HG03045 (cell line): ENCODE results near the gene FBXO44.
"Not testable (repeated sequence)": the region's sequence is repeated elsewhere in the genome, so short reads cannot be mapped to it uniquely, and the experiment has no call there.

ENCODE experiments used
- ATAC-seq: cut with Tn5 transposase; IDR thresholded peaks from one replicate; pipeline ENCODE4 v1.9.1; 2021; ENCODE audit warnings: mild to moderate bottlenecking, moderate library complexity; ENCODE audit not compliant: unreplicated experiment

The FBXO44 gene

GRCh38 chr1:11639372-11639771 lies 15.3 kb upstream of the FBXO44 start:
- no peak for ATAC-seq

DNA sequence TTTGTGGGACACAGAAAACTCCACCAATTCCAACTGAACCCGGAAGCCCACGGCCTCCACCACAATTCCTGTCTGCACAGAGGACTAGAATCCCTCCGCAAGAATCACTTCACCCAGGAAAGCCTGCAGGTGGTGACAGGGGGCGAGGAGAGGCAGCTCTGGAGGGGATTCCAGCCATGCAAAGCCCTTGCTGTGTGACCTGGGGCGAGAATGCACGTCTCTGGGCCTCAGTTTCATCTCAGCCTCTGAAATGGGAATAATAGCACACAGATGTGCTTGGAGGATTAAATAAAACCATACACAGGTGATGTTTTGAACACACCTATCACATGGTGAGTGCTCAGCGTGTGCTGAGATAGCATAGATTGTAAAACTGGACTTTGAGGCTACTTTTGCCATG lies 14.6 kb upstream of the FBXO44 start:
- ATAC-seq, result no peak

DNA sequence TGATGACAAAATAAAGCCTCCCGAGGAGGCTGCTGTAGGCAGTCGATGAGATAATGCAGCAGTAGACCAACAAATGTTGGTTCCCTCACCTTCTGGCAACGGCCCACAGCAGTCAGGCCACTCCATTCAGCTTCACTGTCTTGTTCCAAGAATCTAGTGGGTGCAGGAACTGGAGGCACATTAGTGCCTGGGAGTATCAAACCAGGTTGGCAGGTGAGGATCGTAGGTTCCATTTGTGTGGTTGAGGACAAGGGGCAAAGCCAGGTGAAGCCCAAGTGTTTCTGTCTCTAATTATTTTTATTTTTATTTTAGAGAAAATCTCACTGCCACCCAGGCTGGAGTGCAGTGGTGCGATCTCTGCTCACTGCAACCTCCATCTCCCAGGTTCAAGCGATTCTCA lies 13.7 kb upstream of the FBXO44 start:
- no peak for ATAC-seq

DNA sequence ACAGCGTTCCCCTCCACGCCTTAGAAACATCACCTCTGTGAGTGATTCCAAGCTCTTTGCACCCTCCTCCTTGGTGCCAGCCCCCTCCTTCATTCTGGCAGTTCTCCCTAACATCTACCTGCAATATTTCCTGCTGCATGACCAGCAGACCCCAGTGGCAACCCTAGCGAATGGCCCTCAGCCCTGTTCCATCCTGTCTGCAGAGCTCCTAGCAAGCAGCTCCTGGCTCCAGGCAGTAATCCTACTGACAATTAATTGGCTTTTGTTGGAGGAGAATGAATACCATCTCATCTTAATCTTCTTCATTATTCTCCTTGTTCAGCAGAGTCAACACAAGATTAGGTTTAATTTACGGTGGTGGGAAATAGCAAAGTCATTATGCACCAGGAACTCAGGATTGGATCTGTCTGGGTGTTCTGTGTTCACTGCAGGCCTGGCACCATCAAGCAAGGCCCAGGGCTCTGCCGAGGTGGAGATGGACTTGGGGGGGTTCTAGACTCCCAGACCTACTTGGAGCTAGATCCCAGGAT lies 12.8 kb upstream of the FBXO44 start:
- no peak for ATAC-seq

DNA sequence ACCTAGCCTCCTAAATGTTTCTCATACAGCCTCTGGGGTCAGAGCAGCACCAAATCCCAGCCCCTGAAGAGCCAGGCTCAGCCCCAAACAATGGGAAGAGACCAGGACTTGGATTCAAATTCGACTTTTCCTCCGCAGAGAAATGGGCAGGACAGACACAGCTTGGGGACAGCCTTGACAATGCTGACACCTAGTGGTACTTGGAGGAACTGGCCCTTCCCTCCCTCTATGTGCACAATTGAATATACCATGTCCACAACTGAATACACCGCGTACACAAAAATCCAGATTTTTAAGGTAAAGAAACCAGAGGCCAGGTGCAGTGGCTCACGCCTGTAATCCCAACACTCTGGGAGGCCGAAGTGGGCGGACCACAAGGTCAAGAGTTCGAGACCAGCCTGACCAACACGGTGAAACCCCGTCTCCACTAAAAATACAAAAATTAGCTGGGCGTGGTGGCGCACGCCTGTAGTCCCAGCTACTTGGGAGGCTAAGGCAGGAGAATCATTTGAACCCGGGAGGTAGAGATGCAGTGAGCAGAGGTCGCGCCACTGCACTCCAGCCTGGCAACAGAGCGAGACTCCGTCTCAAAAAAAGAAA lies 12.2 kb upstream of the FBXO44 start:
- ATAC-seq, result not testable (repeated sequence)

DNA sequence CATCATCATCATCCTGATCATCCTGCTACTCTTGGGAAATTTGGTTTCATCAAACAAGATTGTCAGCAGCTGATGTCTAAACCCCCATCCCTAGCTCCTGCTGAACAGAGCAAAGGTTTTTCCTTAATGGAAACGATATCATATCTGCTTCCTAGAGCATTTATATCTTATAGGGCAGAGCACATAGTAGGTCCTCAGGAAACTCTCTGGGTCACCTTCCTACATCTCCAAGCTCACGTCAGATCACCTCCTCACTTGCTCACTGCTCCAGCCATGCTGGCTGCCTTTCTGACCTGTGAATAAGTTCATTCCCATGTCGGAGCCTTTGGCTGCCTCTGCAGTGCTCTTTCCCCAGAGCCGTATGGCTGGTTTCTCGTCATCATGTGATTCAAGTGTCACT lies 10.9 kb upstream of the FBXO44 start:
- ATAC-seq, result no peak

GRCh38 chr1:11645270-11645669 lies 9.4 kb upstream of the FBXO44 start:
- ATAC-seq, result no peak

DNA sequence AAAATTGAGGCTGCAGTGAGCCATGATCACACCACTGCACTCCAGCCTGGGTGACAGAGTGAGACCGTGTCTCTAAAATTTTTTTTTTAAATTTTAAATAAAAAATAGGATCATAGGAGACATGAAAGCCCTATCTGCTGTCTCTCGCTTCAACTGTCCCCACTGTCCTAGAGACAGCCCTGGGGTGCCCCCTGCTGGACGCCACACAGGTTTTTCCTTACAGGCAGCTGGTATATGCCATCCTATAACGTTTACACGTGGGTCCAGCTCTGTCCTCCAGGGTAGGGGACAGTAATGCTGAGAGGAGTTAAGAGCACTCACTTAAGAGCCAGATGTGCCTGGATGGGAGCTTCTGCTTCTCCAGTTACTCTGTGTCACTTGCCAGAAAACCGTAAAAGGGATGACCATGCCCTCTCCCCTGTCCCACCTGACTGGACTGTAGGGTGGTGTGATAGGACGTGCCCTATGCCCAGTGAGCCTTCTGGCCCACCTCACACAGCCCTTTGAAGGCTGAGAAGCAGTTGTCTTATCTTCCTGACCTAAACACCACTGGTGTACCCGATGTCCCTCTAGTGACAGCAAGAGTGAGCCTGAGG lies 8.9 kb upstream of the FBXO44 start:
- no peak for ATAC-seq

DNA sequence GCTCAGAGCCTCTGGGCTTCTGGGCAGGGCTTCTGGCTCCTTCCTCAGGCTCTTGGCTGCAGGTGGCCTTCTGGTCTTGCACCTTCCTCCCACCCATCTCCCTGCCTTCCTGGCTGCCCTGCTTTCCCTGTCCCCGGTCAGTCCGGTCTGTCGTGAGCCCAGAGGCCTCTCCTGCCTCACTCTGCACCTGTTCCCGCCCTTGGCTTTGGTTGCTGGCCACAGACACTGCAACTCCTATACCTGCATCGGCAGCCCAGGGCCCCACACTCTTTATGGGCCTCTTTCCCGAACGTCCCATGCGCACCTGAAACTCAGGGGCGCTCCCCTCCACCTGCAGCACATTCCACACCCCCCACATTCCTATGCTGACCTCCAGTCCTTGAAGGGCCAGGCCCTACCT lies 8.4 kb upstream of the FBXO44 start:
- ATAC-seq, result no peak

GRCh38 chr1:11647333-11647732 lies 7.3 kb upstream of the FBXO44 start:
- no peak for ATAC-seq

- no peak for ATAC-seq
Observed at GRCh38 chr1:11648039-11648438, 6.6 kb upstream of the FBXO44 start.

DNA sequence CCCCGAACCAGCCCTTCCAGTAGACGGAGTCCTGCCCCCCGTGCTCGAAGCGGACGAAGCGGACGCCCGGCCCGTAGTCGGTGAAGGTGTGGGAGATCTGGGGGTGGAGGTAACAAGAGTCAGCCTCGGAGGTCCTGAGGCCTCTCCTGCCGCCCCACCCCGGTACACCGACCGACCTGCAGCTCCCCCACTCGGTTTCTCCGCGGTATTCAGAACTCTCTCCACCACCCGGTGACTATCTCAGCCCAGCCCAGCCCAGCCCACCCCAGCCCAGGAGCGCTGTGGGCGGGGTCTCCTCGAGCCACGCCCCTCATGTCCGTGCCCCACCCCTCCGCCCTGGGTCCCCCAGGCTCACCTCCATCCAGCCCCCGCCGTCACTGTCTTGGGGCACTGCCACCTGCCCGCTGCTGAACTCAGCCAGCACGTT lies 5.9 kb upstream of the FBXO44 start:
- ATAC-seq, result no peak

DNA sequence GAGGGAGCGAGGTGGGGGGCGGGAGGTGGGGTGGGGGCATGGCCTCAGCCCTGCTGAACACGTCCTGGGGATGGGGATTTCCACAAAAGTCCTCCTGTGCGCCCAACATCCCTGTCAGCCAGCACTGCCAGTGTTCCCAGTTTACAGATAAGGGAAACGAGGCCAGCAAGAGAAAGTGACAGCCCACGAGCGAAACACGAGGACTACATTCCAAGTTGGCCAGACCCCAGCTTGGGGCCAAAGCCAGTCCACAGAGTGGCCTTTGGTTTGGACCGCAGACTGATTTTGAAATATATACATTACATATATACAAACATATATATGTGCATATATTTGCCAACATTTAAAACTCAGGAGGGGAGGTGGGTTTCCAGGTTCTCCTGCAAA lies 5.4 kb upstream of the FBXO44 start:
- no peak for ATAC-seq

GRCh38 chr1:11649624-11650330 lies 4.9 kb upstream of the FBXO44 start:
- ATAC-seq, result no peak

DNA sequence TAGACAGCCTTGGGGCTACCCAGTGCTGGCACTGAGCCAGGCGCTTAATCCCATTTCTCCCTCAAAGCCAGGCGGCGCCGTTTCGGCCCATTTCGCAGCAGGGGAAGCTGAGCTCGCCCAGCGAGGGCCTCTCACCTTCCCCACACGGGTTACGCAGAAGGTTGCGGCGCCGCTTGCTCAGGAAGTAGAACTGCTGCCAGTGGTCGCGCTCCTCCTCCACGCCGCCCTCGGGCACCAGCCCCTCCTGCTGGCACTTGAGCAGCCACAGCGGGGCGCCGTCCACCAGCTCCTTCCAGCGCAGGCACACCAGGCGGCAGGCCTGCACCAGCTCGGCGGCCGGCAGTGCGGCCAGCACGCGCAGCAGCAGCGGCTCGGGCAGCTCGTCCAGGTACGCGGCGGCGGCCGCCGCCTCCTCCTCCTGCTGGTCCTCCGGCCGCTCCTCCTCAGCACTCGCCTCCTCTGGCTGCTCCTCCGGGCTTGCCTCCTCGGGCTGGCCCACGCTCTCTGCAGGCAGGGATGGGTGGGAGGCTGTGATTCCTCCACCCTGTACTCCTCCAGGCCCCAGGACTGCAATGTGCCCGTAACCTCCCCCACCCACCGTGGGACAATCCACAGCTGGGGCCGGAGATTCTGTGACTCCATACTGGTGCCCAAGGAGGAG lies 4.2 kb upstream of the FBXO44 start:
- ATAC-seq, result no peak

GRCh38 chr1:11651017-11651416 lies 3.7 kb upstream of the FBXO44 start:
- ATAC-seq, result no peak

DNA sequence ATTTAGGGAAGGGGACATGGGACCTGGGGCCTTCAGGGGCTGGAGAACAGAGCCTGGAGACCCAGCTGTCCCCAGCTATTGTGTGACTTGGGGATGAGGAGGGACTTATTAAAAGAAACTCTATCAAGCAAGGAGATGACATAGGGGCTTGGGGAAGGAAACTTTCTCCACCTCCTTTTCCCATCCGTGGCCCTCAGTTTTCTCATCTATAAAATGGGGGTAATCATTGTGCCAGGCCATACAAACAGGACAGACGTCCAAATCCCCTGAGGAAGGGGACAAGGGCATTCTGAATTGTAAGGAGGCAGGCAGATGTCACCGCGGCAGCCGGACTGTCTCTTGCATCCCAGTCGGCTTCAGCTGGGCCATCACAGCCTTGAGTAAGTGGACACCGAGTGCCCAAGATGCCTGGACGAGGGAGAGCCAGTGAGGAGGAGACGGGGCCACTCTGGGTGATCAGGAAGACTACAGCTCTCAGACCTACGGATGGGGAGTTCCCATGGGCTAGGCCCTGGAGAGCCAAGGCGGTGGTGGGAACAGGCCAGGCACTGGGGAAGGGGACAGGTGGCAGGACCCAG lies 2.4 kb upstream of the FBXO44 start:
- no peak for ATAC-seq

DNA sequence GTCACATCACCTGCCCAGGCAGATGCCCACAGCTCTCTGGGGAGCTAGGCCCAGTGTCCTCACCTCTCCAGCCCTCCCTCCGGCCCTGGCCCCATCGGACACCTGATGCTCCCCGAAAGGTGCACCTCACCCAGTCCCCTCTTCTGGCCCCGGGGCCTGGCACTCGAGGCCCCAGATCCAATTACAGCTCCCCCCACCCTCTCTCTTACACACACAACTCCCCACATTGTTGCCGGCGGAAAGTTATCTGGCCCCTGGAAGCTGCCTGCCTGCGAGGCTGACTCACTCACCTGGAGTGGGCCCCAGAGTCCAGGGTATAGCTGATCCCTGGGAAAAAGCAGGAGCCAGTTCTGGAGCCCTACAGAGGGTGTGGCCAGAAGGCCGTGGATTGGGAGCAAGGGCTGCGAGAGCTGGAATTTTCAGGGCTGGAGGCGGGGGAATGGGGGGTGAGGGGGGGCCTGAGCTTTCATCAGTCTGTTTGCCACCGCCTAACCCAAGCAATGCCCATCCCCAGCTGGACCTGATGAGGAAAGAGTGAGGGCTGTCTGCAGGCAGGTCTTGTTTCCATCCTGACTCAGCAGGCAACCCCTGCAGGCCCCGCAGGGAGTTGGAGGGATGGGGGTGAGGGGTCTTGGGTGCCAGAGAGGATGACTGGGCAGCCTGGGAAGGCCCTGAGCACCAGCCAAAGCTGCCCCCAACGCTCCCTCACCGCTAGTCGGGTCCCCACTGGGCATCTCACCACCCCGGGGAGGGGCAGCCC lies 1.4 kb upstream of the FBXO44 start:
- no peak for ATAC-seq

- no peak for ATAC-seq
Observed at GRCh38 chr1:11653861-11654136, 878 bp upstream of the FBXO44 start.

DNA sequence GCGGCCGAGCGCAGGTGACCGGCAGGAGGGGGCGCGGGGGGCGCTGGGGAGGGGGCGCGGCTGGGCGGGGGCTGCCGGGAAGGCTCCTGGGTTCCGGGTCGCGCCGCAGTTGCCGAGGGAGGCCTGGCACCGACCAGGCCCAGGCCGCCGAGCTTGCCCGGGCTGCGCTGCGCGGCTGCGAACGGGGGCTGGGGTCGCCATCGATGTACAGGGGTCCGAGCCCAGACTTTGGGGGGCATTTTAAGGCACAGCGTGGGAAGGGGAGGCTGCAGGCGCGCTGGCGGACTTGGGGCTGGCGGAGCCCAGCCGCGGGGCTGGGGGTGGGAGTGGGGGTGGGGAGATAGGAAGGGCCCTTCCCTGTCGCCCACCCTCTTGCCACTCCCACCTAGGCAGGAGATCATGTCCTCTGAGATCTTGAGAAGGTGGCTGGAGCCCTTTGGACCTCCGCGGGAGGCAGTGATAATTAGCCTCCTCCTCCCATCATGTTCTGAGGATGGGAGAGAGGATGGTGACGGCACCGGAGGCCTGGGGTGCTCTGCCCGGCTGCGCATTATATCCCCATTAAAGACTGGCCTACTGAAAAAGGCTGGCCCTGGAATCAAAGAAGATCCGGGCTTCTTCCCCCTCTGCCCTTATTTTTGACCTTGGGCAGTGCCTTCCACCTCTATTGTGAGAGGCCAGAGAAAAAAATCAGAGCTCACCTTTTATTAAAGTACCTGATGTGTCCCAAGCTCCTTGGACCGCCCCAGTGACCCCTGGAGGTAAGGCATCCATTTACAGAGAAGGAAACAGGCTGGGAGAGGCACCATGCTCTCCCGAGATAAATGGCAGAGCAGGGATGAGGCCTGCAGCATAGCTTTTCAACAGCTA lies 497 bp downstream of the FBXO44 start:
- peak; percentile 18 for ATAC-seq
